SK-N-SH treated with all-trans-retinoic acid at 6 μM for 48 hours (cell line): Measurements from ENCODE around the gene KNDC1.
A peak's percentile ranks its signal among the peaks of the same experiment; 100 is the strongest.

Source experiments
- ATAC-seq: fragments of 200-7000 bp; cut with Tn5 transposase; 3 replicates; pipeline ENCODE4 v1.9.1; 2020; ENCODE audit warnings: mild to moderate bottlenecking, moderate library complexity
- ARNTL ChIP-seq: fragments of 450-650 bp; formaldehyde crosslinking; IDR thresholded peaks from 2 replicates; pipeline ENCODE4 v1.5.0; 2020; ENCODE audit warnings: low read depth, mild to moderate bottlenecking, moderate library complexity, borderline replicate concordance
- BACH2 ChIP-seq: fragments of 250-450 bp; sonication (Bioruptor Pico); IDR thresholded peaks from 2 replicates; pipeline ENCODE4 v1.9.0; 2021; ENCODE audit warnings: mild to moderate bottlenecking, borderline replicate concordance
- CREB5 ChIP-seq: fragments of 250-450 bp; sonication (Bioruptor Pico); IDR thresholded peaks from 2 replicates; pipeline ENCODE4 v1.5.1; 2020; ENCODE audit warnings: low read depth, mild to moderate bottlenecking, moderate library complexity
- CSDC2 ChIP-seq: fragments of 250-450 bp; sonication (Bioruptor Pico); IDR thresholded peaks from 2 replicates; pipeline ENCODE4 v1.5.0; 2020; ENCODE audit warnings: mild to moderate bottlenecking, moderate library complexity
- CSRNP3 ChIP-seq: fragments of 250-450 bp; sonication (Bioruptor Pico); IDR thresholded peaks from 2 replicates; pipeline ENCODE4 v1.5.1; 2021; ENCODE audit warnings: mild to moderate bottlenecking, moderate library complexity
- ESRRG ChIP-seq: fragments of 250-450 bp; sonication (Bioruptor Pico); IDR thresholded peaks from 2 replicates; pipeline ENCODE4 v1.6.1; 2021; ENCODE audit warnings: mild to moderate bottlenecking
- GLIS3 ChIP-seq: fragments of 250-450 bp; sonication (Bioruptor Pico); IDR thresholded peaks from 2 replicates; pipeline ENCODE4 v1.5.0; 2020; ENCODE audit warnings: mild to moderate bottlenecking, moderate library complexity
- ISL1 ChIP-seq: fragments of 250-450 bp; sonication (Bioruptor Pico); IDR thresholded peaks from 2 replicates; pipeline ENCODE4 v2.1.2; 2022; ENCODE audit warnings: mild to moderate bottlenecking, moderate library complexity
- OSR1 ChIP-seq: fragments of 250-450 bp; sonication (Bioruptor Pico); IDR thresholded peaks from 2 replicates; pipeline ENCODE4 v1.8.0; 2022; ENCODE audit warnings: moderate library complexity, mild to moderate bottlenecking, inconsistent platforms
- PATZ1 ChIP-seq: fragments of 250-450 bp; sonication (Bioruptor Pico); IDR thresholded peaks from 2 replicates; pipeline ENCODE4 v1.8.0; 2020; ENCODE audit warnings: mild to moderate bottlenecking, moderate library complexity, borderline replicate concordance
- POU6F1 ChIP-seq: fragments of 250-450 bp; sonication (Bioruptor Pico); IDR thresholded peaks from 2 replicates; pipeline ENCODE4 v1.8.0; 2021; ENCODE audit warnings: low read depth, mild to moderate bottlenecking, moderate library complexity, borderline replicate concordance
- PPARA ChIP-seq: fragments of 250-450 bp; sonication (Bioruptor Pico); IDR thresholded peaks from 2 replicates; pipeline ENCODE4 v1.5.0; 2020; ENCODE audit warnings: mild to moderate bottlenecking, borderline replicate concordance
- RARB ChIP-seq: fragments of 250-450 bp; sonication (Bioruptor Pico); IDR thresholded peaks from 2 replicates; pipeline ENCODE4 v1.8.0; 2021; ENCODE audit warnings: mild to moderate bottlenecking, moderate library complexity
- SNAI2 ChIP-seq: fragments of 250-450 bp; sonication (Bioruptor Pico); IDR thresholded peaks from 2 replicates; pipeline ENCODE4 v1.5.0; 2020; ENCODE audit warnings: mild to moderate bottlenecking, moderate library complexity
- TCF4 ChIP-seq: fragments of 250-450 bp; sonication (Bioruptor Pico); IDR thresholded peaks from 2 replicates; pipeline ENCODE4 v1.8.0; 2021; ENCODE audit warnings: mild to moderate bottlenecking, moderate library complexity, borderline replicate concordance
- TOX ChIP-seq: fragments of 250-450 bp; sonication (Bioruptor Pico); IDR thresholded peaks from 2 replicates; pipeline ENCODE4 v1.8.0; 2021; ENCODE audit warnings: mild to moderate bottlenecking, moderate library complexity, borderline replicate concordance
- TSHZ2 ChIP-seq: fragments of 250-450 bp; sonication (Bioruptor Pico); IDR thresholded peaks from 2 replicates; pipeline ENCODE4 v1.5.0; 2020; ENCODE audit warnings: mild to moderate bottlenecking, moderate library complexity
- ZC3H10 ChIP-seq: fragments of 250-450 bp; sonication (Bioruptor Pico); IDR thresholded peaks from 2 replicates; pipeline ENCODE4 v1.5.1; 2021; ENCODE audit warnings: mild to moderate bottlenecking, moderate library complexity
- ZFP3 ChIP-seq: fragments of 250-450 bp; sonication (Bioruptor Pico); IDR thresholded peaks from 2 replicates; pipeline ENCODE4 v1.5.0; 2020; ENCODE audit warnings: mild to moderate bottlenecking, moderate library complexity
- ZFP30 ChIP-seq: fragments of 450-650 bp; formaldehyde crosslinking; IDR thresholded peaks from 2 replicates; pipeline ENCODE4 v1.5.0; 2022; ENCODE audit warnings: mild to moderate bottlenecking, moderate library complexity
- ZNF565 ChIP-seq: fragments of 450-650 bp; formaldehyde crosslinking; conservative IDR thresholded peaks from 2 replicates; pipeline ENCODE4 v1.5.0; 2020; ENCODE audit warnings: low read depth, mild to moderate bottlenecking, moderate library complexity
- ZNF70 ChIP-seq: fragments of 450-650 bp; formaldehyde crosslinking; IDR thresholded peaks from 2 replicates; pipeline ENCODE4 v1.5.0; 2020; ENCODE audit warnings: mild to moderate bottlenecking, moderate library complexity
- ZNF8 ChIP-seq: fragments of 450-650 bp; formaldehyde crosslinking; IDR thresholded peaks from 2 replicates; pipeline ENCODE4 v1.5.0; 2020; ENCODE audit warnings: mild to moderate bottlenecking, moderate library complexity

KNDC1 gene

GRCh38 chr10:133156674-133157579, 3.1 kb upstream of the KNDC1 start:
- peak; percentile 43 for ATAC-seq
- no peak for TF ChIP-seq POU6F1 (CRISPR knock-in tag)
- no peak for TF ChIP-seq ZNF8
- no peak for TF ChIP-seq ZNF565 (CRISPR knock-in tag)
- no peak for TF ChIP-seq ARNTL (CRISPR knock-in tag)
- no peak for TF ChIP-seq OSR1 (CRISPR knock-in tag)
- 0 out of 2 replicates have a peak, but pooled peaks have one; percentile 46 for TF ChIP-seq CSRNP3 (CRISPR knock-in tag)
- no peak for TF ChIP-seq PATZ1 (CRISPR knock-in tag)
- TF ChIP-seq TCF4 (CRISPR knock-in tag), result peak; percentile 84
- 0 out of 2 replicates have a peak, but pooled peaks have one; percentile 17 for TF ChIP-seq ZFP3 (CRISPR knock-in tag)
- TF ChIP-seq SNAI2 (CRISPR knock-in tag), result 0 out of 2 replicates have a peak, but pooled peaks have one; percentile 18
- TF ChIP-seq ISL1 (CRISPR knock-in tag), result peak; percentile 83
- no peak for TF ChIP-seq PPARA
- TF ChIP-seq TOX (CRISPR knock-in tag), result no peak
- no peak for TF ChIP-seq ESRRG (CRISPR knock-in tag)
- TF ChIP-seq CREB5 (CRISPR knock-in tag), result peak; percentile 49; the same call in 1 of the 2 replicates
- TF ChIP-seq GLIS3 (CRISPR knock-in tag), result no peak
- TF ChIP-seq ZFP30, result no peak
- TF ChIP-seq BACH2 (CRISPR knock-in tag), result no peak
- TF ChIP-seq ZC3H10 (CRISPR knock-in tag), result no peak
- TF ChIP-seq RARB (CRISPR knock-in tag), result no peak
- no peak; the same call in 1 of the 2 replicates for TF ChIP-seq TSHZ2 (CRISPR knock-in tag)
- no peak for TF ChIP-seq CSDC2 (CRISPR knock-in tag)
- TF ChIP-seq ZNF70 (CRISPR knock-in tag), result no peak
